GM23248 (cell line): ENCODE data around the gene PDZD7. TPM values are rescaled to one million over a fixed set of nuclear protein-coding genes. Genes with fewer than 3 reads are reported as not detected.

ENCODE experiments used
- DNase-seq: peaks from one replicate; pipeline ENCODE4 v3.0.0-alpha.2; 2015
- H2AFZ ChIP-seq: fragments of 200-600 bp; sonication (generic); 2 replicates; pipeline ENCODE4 v1.6.1; 2016; ENCODE audit warnings: antibody characterized with exemption
- H3F3A ChIP-seq: fragments of 200-600 bp; sonication (generic); 2 replicates; pipeline ENCODE4 v1.6.1; 2016; ENCODE audit warnings: mild to moderate bottlenecking, antibody characterized with exemption, mixed run types; ENCODE audit not compliant: insufficient read depth
- H3K27ac ChIP-seq: fragments of 200-600 bp; sonication (generic); 2 replicates; pipeline ENCODE4 v1.5.1; 2016; ENCODE audit warnings: mild to moderate bottlenecking
- H3K27me3 ChIP-seq: fragments of 200-600 bp; sonication (generic); replicated peaks from 2 replicates; pipeline ENCODE4 v1.6.1; 2016; ENCODE audit warnings: mild to moderate bottlenecking; ENCODE audit not compliant: insufficient read depth
- H3K36me3 ChIP-seq: fragments of 200-600 bp; sonication (generic); 2 replicates; pipeline ENCODE4 v1.6.1; 2016; ENCODE audit warnings: low read depth, mild to moderate bottlenecking
- H3K4me1 ChIP-seq: fragments of 200-600 bp; sonication (generic); 2 replicates; pipeline ENCODE4 v1.6.1; 2016; ENCODE audit warnings: mild to moderate bottlenecking; ENCODE audit not compliant: insufficient read depth
- H3K4me2 ChIP-seq: fragments of 200-600 bp; sonication (generic); one replicate; pipeline ENCODE4 v1.6.1; 2016; ENCODE audit warnings: mild to moderate bottlenecking; ENCODE audit not compliant: unreplicated experiment
- H3K4me3 ChIP-seq: fragments of 200-600 bp; sonication (generic); 2 replicates; pipeline ENCODE4 v1.5.1; 2016; ENCODE audit warnings: mild to moderate bottlenecking
- H3K79me2 ChIP-seq: fragments of 200-600 bp; sonication (generic); 2 replicates; pipeline ENCODE4 v1.6.1; 2016; ENCODE audit warnings: mild to moderate bottlenecking; ENCODE audit not compliant: insufficient read depth
- H3K9ac ChIP-seq: fragments of 200-600 bp; sonication (generic); 2 replicates; pipeline ENCODE4 v1.6.1; 2016; ENCODE audit warnings: mild to moderate bottlenecking
- H3K9me2 ChIP-seq: fragments of 200-600 bp; sonication (generic); 2 replicates; pipeline ENCODE4 v1.6.1; 2016; ENCODE audit warnings: mixed run types, mild to moderate bottlenecking, moderate library complexity; ENCODE audit not compliant: insufficient read depth
- H3K9me3 ChIP-seq: fragments of 200-600 bp; sonication (generic); one replicate; pipeline ENCODE4 v1.6.1; 2017; ENCODE audit warnings: low read depth
- H4K20me1 ChIP-seq: fragments of 200-600 bp; sonication (generic); 2 replicates; pipeline ENCODE4 v1.6.0; 2016; ENCODE audit not compliant: insufficient read depth
- EZH2 ChIP-seq: fragments of 200-600 bp; sonication (generic); IDR thresholded peaks from 2 replicates; pipeline ENCODE4 v1.6.1; 2018; ENCODE audit warnings: antibody characterized with exemption, mild to moderate bottlenecking; ENCODE audit not compliant: insufficient read depth, poor library complexity, severe bottlenecking
- EZH2phosphoT487 ChIP-seq: fragments of 200-600 bp; sonication (generic); IDR thresholded peaks from 2 replicates; pipeline ENCODE4 v1.6.1; 2018; ENCODE audit warnings: antibody characterized with exemption, moderate library complexity, mild to moderate bottlenecking, low read depth; ENCODE audit not compliant: insufficient read depth
- WGBS, 2 experiments: methylation state at CpG; one replicate each; pipeline ENCODE4 v1.1.6; 2015 to 2017; ENCODE audit warnings: low lambda C conversion rate in 2 of 2, low coverage in 1 of 2; ENCODE audit errors: missing lambda C conversion rate in 2 of 2; 5-methylcytosine and 5-hydroxymethylcytosine counted together
- in situ Hi-C: fragments of 300-500 bp; cut with MboI; formaldehyde crosslinking; loops from 2 replicates; pipeline ENCODE4 v1.15.0; 2020
- polyA plus RNA-seq: library from polyadenylated mRNA; unstranded; fragments of >200 nt; fragmentation: Nextera tagmentation; extraction: Ambion mirVana; gene quantifications from 2 replicates; pipeline ENCODE4 v1.2.1, GENCODE V29; 2016
- total RNA-seq: library from RNA; depleted of rRNA; stranded (reverse); fragments of >200 nt; shearing (Covaris generic); gene quantifications from 2 replicates; pipeline ENCODE4 v1.2.3, GENCODE V29; 2014

Gene PDZD7
- total and polyA plus RNA-seq, 2 experiments from 2014 or later, result 0.54 to 1.1 TPM

DNA sequence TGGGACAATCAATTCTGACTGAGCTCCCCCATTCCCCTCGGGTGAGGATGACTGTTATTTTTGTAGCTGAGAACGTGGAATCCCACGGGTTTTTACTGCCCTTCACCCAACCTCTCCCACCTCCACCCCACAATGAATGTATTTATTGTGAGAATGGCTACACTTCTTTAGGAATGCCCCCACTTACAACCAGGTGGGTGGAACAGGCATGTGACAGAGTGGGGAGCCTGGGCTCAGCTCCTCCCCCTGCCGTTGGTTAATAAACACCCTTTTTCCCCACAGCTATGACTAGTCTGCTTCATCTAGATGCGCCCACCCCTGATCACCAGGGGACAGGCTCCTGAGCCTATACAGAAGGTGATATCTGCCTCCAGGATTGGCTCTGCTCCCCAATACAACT is 45.6 kb downstream of the PDZD7 start:
- no peak for DNase-seq
- 78 to 79% methylated on average over 5 of the region's 5 CpGs for WGBS, 2 experiments
- Histone ChIP-seq H3K27ac (no peak overlapping the region), H3K4me1 (peaks cover 15% of the 10 kb centered on the region; the same call in 1 of the 2 replicates), H3K27me3 (no peaks in the 10 kb centered on the region), H3K9me3 (no peaks in the 10 kb centered on the region), H3K4me3 (no peak overlapping the region), H3K4me2 (no peak overlapping the region), H3F3A (no peaks in the 10 kb centered on the region), H3K36me3 (peaks cover 4% of the 10 kb centered on the region; the same call in 1 of the 2 replicates), H4K20me1 (no peaks in the 10 kb centered on the region), H2AFZ (no peak overlapping the region), H3K9me2 (no peaks in the 10 kb centered on the region), H3K9ac (no peak overlapping the region), H3K79me2 (peaks cover 52% of the 10 kb centered on the region)
- TF ChIP-seq EZH2phosphoT487 (no peak), EZH2 (no peak)
- in situ Hi-C loops, result no loop called here

DNA sequence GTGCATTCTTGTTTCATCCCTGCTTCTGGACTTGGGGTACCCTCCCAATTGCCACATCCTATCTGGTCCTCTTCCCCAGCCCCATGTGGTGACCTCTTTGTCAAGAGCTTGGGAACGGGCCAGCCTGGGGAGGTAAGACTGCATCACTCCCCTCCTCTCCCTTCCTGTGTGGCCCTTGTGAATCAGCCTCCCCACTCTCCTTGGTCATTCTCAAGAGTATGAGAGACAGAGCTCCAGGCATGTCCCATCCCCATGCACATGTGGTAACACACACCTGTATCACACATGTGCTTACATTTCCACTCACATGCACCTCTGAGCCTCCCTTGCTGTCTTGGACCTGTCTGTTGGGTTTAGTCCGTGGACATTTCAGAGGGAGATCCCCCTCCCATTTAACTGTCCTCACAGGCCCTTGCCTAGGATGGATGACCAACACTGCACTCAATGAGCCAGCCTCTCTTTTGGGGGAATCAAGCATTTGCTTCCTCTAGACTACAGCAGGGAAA is 46.2 kb downstream of the PDZD7 start:
- DNase-seq, result no peak
- Histone ChIP-seq H3K9me2 (no peaks in the 10 kb centered on the region), H3K27me3 (no peaks in the 10 kb centered on the region), H4K20me1 (no peaks in the 10 kb centered on the region), H3K79me2 (peaks cover 46% of the 10 kb centered on the region), H3K27ac (no peak overlapping the region), H3K9me3 (no peaks in the 10 kb centered on the region), H3K36me3 (no peaks in the 10 kb centered on the region), H2AFZ (no peak overlapping the region), H3K4me3 (no peak overlapping the region), H3F3A (no peaks in the 10 kb centered on the region), H3K4me1 (peaks cover 15% of the 10 kb centered on the region; the same call in 1 of the 2 replicates), H3K4me2 (no peak overlapping the region), H3K9ac (no peak overlapping the region)
- TF ChIP-seq EZH2phosphoT487 (no peak), EZH2 (no peak)
- WGBS, 2 experiments, result 63 to 68% methylated on average over 2 of the region's 2 CpGs
- in situ Hi-C loops, result no loop called here

DNA sequence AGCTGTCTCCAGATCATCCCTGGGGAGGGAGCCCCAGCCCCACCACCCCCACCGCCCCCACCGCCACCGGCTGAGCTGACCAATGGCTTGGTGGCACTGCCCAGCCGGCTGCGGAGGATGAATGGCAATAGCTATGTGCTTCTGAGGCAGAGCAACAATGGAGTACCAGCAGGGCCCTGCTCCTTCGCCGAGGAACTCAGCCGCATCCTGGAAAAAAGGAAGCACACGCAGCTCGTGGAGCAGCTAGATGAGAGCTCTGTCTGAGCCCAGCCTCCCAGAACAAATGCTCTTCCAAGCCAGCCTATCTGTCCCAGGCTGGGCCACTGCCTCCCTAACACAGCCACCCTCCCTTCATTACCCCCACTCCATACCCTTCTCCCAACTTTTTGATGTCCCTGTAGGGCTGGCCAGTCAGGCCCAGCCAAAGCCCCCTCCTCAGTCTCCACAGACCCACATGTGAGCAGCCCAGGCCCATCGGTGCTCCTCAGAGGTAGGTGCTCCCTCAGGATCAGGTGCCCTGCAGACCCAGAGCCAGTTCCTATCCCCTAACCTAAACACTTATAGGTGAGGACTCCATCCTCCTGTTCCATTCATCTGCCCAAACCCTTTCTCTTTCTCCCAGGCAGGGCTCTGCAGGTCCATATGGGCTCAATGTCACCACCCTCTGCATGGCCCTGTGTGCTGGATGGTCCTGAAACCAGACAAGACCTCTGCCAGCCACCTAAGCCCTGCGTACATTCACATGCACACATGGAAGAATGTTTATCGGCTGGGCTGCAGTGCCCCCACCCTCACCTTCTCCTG is 46.9 kb downstream of the PDZD7 start:
- no peak for TF ChIP-seq EZH2
- TF ChIP-seq EZH2phosphoT487, result no peak
- H4K20me1 ChIP-seq, result no peaks in the 10 kb centered on the region
- no peak overlapping the region for H3K9ac ChIP-seq
- H2AFZ ChIP-seq, result no peak overlapping the region
- H3K4me3 ChIP-seq, result no peak overlapping the region
- in situ Hi-C loops, result no loop called here
- H3K27me3 ChIP-seq, result no peaks in the 10 kb centered on the region
- no peaks in the 10 kb centered on the region for H3K9me2 ChIP-seq
- H3K27ac ChIP-seq, result no peak overlapping the region
- no peak overlapping the region for H3K4me2 ChIP-seq
- H3K36me3 ChIP-seq, result no peaks in the 10 kb centered on the region
- no peaks in the 10 kb centered on the region for H3K9me3 ChIP-seq
- DNase-seq, result no peak
- WGBS, 2 experiments, result 79 to 85% methylated on average over 10 to 13 of the region's 13 CpGs
- peaks cover 39% of the 10 kb centered on the region for H3K79me2 ChIP-seq
- H3F3A ChIP-seq, result no peaks in the 10 kb centered on the region
- peaks cover 15% of the 10 kb centered on the region; the same call in 1 of the 2 replicates for H3K4me1 ChIP-seq

DNA sequence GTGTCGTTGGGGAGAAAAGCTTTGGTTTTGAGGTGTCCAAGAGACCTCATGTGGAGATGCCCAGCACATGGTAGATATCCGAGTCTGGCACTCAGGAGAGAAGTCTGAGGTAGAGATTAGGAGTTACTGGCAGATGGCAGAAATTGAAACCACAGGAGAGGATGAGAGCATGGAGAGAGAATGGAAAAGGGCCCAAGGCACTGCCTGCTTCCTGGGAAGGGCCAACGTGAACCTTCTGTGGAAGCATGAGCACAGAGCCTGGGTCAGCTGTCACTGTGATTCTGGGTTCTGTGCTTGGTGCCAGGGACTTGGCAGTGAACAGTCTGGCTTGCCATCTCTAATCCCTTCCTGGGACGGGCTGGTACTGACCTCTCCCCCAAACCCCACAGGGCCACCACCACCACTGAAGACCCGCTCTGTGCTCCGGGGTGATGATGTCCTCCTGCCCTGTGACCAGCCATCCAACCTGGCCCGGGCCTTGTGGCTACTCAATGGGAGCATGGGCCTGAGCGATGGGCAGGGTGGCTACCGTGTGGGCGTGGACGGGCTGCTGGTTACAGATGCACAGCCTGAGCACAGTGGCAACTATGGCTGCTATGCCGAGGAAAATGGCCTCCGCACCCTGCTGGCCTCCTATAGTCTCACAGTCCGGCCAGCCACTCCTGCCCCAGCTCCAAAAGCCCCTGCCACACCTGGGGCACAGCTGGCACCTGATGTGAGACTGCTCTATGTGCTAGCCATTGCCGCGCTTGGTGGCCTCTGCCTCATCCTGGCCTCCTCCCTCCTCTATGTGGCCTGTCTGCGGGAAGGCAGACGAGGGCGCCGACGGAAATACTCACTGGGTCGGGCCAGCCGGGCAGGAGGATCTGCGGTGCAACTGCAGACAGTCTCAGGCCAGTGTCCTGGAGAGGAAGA is 47.8 kb downstream of the PDZD7 start:
- no peaks in the 10 kb centered on the region for H4K20me1 ChIP-seq
- no peaks in the 10 kb centered on the region for H3K27me3 ChIP-seq
- H3K36me3 ChIP-seq, result no peaks in the 10 kb centered on the region
- no peak overlapping the region for H3K4me3 ChIP-seq
- in situ Hi-C loops, result no loop called here
- no peaks in the 10 kb centered on the region for H3K9me3 ChIP-seq
- no peak for TF ChIP-seq EZH2phosphoT487
- no peak for TF ChIP-seq EZH2
- no peak overlapping the region for H3K4me2 ChIP-seq
- H2AFZ ChIP-seq, result no peak overlapping the region
- H3K27ac ChIP-seq, result no peak overlapping the region
- no peaks in the 10 kb centered on the region for H3F3A ChIP-seq
- H3K9ac ChIP-seq, result no peak overlapping the region
- peaks cover 12% of the 10 kb centered on the region; the same call in 1 of the 2 replicates for H3K4me1 ChIP-seq
- no peak for DNase-seq
- 87 to 88% methylated on average over 24 of the region's 24 CpGs for WGBS, 2 experiments
- no peaks in the 10 kb centered on the region for H3K9me2 ChIP-seq
- peaks cover 30% of the 10 kb centered on the region for H3K79me2 ChIP-seq
